ENCODE data around the gene PAM.

The PAM gene

GRCh38 chr5:102781786-102782185, 26.7 kb downstream of the PAM start:
- DNase-seq: no peak

- DNase-seq: peak; percentile 22 to 50
Measured at GRCh38 chr5:102782217-102782872, 27.2 kb downstream of the PAM start.

- DNase-seq: no peak
Measured at GRCh38 chr5:102787134-102787533, 32.0 kb downstream of the PAM start.

GRCh38 chr5:102788788-102789187, 33.7 kb downstream of the PAM start:
- no peak for DNase-seq

- DNase-seq: no peak
Measured at GRCh38 chr5:102789469-102789868, 34.4 kb downstream of the PAM start.

GRCh38 chr5:102790748-102791147, 35.6 kb downstream of the PAM start:
- no peak for DNase-seq

GRCh38 chr5:102792705-102793104, 37.6 kb downstream of the PAM start:
- DNase-seq: peak; percentile 33 to 34

- DNase-seq: no peak
Measured at GRCh38 chr5:102794047-102794446, 38.9 kb downstream of the PAM start.

GRCh38 chr5:102794677-102795331, 39.7 kb downstream of the PAM start:
- DNase-seq: no peak

- DNase-seq: no peak
Measured at GRCh38 chr5:102795526-102795925, 40.4 kb downstream of the PAM start.

GRCh38 chr5:102796009-102796408, 40.9 kb downstream of the PAM start:
- no peak for DNase-seq

- DNase-seq: no peak
Measured at GRCh38 chr5:102796498-102796897, 41.4 kb downstream of the PAM start.

GRCh38 chr5:102797322-102797884, 42.3 kb downstream of the PAM start:
- no peak for DNase-seq

GRCh38 chr5:102798104-102798785, 43.1 kb downstream of the PAM start:
- no peak for DNase-seq

- no peak for DNase-seq
Measured at GRCh38 chr5:102799017-102799416, 43.9 kb downstream of the PAM start.

GRCh38 chr5:102800427-102800826, 45.3 kb downstream of the PAM start:
- DNase-seq: no peak

- DNase-seq: no peak
Measured at GRCh38 chr5:102801371-102801770, 46.3 kb downstream of the PAM start.

- peak in 1 of 2 donors; percentile 39 for DNase-seq
Measured at GRCh38 chr5:102802708-102803458, 47.8 kb downstream of the PAM start.

GRCh38 chr5:102807878-102808502, 52.9 kb downstream of the PAM start:
- DNase-seq: no peak

GRCh38 chr5:102809033-102809432, 53.9 kb downstream of the PAM start:
- DNase-seq: no peak

- DNase-seq: no peak
Measured at GRCh38 chr5:102811972-102812371, 56.9 kb downstream of the PAM start.

- DNase-seq: no peak
Measured at GRCh38 chr5:102813740-102814139, 58.6 kb downstream of the PAM start.

Measured in inflammatory macrophage (primary cell).